HG03342 (cell line): ENCODE measurements around the gene PLCD3.

Experiments
- ATAC-seq: cut with Tn5 transposase; IDR thresholded peaks from one replicate; pipeline ENCODE4 v1.9.1; 2021; ENCODE audit warnings: mild to moderate bottlenecking, moderate library complexity; ENCODE audit not compliant: unreplicated experiment

The PLCD3 gene

GRCh38 chr17:45149669-45150664 is 17.7 kb upstream of the PLCD3 start:
- ATAC-seq = no peak

DNA sequence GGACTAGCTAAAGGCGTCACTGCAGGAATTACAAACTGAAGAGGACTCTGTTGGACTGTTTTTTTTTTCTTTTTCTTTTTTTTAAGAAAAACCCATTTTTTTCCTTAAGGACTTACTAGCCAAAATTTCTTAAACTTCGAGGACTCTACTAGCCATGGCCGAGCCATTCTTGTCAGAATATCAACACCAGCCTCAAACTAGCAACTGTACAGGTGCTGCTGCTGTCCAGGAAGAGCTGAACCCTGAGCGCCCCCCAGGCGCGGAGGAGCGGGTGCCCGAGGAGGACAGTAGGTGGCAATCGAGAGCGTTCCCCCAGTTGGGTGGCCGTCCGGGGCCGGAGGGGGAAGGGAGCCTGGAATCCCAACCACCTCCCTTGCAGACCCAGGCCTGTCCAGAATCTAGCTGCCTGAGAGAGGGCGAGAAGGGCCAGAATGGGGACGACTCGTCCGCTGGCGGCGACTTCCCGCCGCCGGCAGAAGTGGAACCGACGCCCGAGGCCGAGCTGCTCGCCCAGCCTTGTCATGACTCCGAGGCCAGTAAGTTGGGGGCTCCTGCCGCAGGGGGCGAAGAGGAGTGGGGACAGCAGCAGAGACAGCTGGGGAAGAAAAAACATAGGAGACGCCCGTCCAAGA is 16.8 kb upstream of the PLCD3 start:
- no peak for ATAC-seq

DNA sequence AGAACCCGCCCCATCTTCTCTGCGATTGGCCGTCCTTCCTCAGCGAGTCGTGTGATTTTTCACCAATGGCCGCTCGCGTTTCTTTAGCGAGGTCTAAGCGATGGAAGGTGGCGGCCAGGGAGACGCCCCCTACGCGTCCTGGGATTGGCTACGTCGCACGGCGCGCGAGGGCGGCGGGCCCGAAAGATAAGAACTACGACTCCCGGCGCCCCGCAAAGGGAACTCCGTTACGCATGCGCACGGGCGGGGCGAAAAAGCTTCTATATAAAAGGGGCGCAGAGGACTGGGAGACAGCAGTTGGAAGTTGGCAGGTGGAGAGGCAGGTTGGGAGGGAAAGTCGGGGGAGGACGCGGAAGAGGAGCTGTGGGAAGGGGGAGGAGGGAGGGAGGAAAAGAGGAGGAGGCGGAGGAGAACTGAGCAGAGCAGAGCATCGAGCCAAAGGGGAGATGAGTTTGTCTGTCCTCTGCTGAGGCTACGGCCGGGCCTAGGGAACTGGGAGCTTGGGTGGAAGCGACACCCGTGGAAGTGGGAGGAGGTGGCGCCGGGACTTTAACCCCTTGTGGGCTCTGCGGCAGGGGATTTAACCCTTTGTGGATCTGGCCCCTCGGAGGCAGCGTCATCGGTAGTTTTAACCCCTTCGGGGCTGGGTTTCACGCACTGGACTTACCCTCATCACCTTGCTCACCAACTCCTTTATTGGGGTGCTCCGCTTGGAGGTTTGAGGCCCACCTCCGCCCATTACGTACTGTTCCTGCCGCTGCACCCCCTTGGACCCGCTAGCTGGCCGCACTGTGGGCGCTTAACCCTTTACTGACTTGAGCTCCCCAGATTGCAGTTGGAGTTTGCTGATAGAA is 16.1 kb upstream of the PLCD3 start, which contains the start of gene HEXIM1:
Gene HEXIM1 (plus strand): TSS at position 293 of the 854 bp plus-strand sequence. CDS start 716 bp downstream, outside the sequence.
- ATAC-seq = peak; percentile 70

GRCh38 chr17:45147581-45148182 is 15.4 kb upstream of the PLCD3 start:
- no peak for ATAC-seq

DNA sequence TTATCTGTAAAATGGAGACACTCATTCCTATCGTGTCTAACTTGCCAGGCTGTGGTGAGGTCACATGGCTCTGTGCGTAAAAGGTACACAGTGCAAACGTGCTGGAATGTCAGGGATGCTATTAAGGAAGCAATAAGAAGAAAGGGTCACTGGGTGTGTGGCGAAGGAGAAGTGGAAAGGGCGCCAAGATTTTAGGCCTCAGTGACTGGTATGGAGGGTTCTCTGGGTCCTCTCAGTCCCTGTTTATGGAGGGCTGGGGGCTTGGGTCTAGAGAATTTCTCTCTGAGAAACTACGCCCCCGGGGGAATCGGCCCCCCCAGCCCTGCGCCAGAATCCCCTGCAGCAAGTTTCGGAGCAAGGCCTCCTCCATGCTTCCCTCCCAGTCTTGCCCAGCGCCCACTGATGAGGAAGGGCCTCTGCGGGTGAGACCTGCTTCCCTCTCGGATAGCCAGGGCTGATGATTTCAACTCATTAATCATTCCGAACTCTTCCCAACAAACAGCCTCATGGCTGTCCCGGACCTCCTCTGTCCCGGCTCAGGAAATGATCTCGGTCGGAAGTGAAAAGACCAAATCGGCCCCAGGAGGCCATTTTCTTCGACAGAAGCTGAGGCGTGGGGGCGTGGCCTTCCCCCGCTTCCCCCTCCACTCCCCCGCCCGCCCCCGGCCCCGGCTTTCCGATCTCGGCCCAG is 14.7 kb upstream of the PLCD3 start:
- ATAC-seq = no peak

DNA sequence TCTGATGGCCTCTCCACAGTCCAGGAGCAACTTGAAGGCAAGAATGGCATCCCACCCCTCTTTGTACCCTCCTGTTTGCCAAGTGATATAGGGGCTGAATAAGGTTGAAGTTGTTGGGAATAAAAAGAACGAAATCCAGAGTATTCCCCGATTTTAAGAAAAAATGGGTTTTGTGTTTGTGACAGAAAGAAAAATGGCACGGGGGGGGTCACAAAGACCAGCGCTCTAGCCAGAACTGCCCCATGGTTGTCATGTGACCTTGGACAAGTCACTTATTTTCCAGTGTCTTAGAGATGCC is 14.2 kb upstream of the PLCD3 start:
- ATAC-seq = no peak

GRCh38 chr17:45146166-45146565 is 13.9 kb upstream of the PLCD3 start:
- no peak for ATAC-seq

DNA sequence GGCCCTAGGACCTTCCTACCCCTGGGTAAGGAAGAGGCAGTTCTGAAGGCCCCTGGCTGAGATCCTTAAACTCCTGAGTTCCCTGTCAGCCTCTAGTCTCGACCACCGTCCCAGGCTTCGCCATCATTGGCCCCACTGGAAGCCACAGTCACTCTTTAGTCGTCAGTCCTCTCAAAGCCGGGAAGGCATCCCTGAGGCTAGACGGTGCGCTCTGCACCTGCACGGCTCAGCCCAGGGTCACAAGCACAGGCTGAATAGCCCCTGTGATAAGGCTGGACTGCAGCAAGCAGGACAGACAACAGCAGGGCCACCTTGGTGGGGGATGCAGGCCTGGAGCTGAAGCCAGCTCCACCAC is 12.7 kb upstream of the PLCD3 start:
- ATAC-seq = no peak

DNA sequence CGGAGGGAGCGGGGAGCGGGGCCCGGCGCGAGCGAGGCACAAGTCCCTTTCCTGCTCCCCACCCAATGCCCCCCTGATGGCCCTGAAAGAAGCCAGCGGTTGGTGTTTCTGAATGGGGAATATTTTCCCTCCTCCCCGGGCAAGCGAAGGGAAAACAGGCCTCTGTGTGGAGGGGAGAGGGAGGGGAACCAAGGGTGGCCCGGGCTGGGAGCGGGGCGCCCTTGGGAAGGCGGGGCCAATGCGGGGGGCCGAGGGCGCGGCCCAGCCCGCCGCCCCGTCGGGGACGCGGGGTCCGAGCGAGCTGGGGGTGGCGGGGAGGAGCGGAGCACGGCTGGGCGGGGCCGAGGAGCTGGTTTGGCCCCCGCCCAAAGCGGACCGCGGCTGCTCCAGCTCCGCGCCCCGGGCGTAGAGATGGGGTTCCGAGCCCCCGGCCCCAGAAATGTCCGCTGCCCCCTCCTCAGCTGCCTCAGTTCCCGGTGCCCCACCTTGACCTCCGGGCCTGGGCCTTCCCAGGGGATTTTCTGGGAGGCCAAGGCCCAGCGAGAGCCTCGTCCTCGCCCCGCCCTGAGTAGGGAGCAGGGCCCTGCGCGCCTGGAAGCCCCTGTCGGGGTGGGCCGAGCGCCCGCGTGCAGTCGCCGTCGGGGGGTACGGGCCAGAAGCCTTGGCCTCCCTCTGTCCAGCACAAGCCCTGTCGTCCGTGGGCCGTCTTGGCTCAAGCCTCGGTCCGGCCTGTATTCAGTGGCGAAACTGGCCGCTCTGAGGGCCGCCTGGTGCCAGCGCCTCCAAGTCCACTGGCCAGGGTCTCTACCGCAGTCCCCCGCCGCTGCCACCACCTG is 12.1 kb upstream of the PLCD3 start:
- no peak for ATAC-seq

- no peak for ATAC-seq
Observed at GRCh38 chr17:45143767-45144198, 11.5 kb upstream of the PLCD3 start.

GRCh38 chr17:45143094-45143670 is 10.9 kb upstream of the PLCD3 start:
- ATAC-seq = no peak

DNA sequence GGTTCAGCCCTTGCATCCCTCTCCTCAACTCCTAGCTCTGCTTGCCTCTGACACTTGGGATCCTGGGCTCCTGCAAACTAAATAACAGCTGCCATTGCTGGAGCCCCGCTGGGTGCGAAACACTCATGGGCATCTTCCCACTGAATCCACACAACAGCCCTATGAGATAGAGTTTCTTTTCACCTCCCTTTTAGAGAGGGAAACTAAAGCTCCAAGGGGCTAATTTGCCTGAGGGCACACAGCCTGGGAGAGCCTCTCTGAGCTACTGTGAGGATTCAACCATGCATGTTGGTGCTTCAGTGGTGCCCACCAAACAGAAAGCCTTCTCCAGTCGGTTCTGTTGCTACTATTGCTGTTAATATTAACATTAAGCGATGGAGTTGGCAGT is 7.2 kb upstream of the PLCD3 start:
- no peak for ATAC-seq

DNA sequence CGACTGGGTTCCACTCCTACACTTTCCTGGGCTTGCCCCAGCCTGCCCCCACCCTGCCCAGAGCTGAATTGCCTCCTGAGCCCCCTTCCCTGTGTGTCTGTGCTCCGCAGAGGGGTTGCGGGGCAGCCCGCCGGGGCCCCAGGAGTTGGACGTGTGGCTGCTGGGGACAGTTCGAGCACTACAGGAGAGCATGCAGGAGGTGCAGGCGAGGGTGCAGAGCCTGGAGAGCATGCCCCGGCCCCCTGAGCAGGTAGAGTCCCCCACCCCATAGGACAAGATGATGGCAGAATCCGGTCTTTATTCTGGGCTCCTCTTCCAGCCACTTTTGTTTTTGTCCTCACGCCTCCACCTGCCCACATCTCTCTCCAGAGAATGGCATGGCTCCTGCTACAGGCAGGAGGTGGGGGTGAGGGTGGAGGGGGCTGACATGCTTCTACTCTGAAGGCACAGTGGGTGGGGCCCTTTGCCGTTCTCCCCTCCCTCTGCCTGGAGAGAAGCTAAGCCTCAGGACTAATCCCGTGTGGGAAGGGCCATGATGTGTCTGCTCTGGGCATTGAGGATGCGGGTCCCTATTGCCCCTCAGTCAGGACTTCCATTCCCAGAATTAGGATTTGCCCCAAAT is 6.7 kb upstream of the PLCD3 start:
- no peak for ATAC-seq

DNA sequence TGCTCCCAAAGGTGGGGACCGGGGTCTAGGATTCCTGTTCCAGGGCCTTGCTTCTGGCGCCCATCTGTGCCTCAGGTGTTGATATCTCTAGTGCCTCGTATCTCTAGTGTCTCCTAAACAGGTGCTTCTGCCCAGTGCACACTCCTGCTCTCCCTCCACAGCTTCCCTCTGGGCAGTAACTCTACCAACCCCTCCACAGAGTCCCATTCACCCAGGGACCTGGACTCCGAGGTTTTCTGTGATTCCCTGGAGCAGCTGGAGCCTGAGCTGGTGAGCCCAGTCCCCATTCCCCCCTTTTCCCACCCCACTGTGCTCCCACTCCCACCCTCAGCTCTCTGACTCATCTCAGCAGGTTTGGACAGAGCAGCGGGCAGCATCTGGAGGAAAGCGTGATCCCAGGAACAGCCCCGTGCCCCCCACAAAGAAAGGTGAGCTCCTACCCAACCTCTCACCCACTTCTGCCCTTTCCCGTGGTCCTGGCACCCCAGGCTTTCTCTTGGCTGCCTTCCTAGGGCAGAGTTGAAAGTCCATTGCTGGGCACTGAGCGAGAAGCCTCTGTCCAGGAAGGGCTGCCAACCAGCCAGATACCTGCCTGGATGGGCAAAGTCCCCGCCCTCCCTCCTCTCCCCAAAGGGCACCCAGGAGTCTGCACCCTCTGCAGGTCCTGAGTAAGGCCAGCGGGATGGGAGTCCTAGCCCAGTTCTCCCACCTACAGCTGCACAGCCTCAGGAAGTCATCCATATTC is 5.4 kb upstream of the PLCD3 start:
- ATAC-seq = no peak

GRCh38 chr17:45136846-45137560 is 4.7 kb upstream of the PLCD3 start:
- no peak for ATAC-seq

- ATAC-seq = no peak
Observed at GRCh38 chr17:45135978-45136791, 3.9 kb upstream of the PLCD3 start.
